Stimulated activated CD4-positive, alpha-beta T cell treated with anti-CD3 and anti-CD28 coated beads, Interleukin-12 subunit alpha, Interleukin-12 subunit beta, amount 100 ng/mL, for 48 hours (primary cell): ENCODE results near the gene DENND1A.

ENCODE experiments used
- DNase-seq, 3 donors: peaks; one replicate each; pipeline ENCODE4 v3.0.0-alpha.2; 2020; ENCODE audit warnings: low read depth in 2 of 3, low spot score in 1 of 3

The DENND1A gene

GRCh38 chr9:123513554-123513953 lies 416.4 kb downstream of the DENND1A start:
- no peak for DNase-seq

DNA sequence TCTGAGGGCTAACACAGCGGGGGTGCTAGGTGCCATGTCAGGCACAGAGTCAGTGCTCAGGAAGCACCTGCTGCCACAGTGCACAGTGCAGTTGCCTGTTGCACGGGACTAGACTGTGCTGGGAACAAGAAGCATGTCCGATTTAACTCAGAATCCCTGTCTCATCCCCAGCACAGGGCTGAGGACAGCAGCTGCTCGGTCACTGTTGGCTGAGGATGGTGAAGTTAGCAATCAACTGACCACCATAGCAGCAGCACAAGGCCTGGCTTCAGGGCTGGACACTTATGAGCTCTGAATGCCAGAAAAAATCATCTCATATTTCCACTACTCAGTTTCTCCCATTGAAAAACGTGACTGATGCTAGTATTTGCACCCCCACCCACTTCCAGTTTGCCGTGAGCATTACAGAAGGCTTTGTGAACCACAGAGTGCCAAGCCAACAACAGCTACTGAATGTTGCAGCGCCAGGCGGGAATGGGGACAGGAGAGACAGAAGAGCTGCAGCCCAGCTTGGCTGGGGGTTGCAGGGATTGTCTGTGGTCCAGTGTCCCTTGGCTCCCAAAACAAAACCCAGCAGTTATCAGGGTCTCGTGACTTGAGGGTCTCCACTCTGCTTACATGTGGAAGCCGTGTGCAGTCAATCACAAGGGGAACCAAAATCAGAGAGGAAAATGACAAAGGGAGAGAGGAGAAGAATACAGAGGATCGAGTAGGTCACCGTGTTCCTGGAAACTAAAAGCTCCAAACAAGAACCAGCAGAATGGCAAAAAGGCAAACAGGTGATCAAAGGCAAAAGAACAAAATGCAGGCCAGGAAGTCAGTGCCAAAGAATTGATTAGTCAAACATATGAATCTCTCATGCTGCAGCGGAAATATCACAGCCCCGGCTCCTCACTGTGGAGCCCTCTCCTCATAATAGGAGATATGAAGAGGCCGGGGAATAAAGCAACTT lies 418.3 kb downstream of the DENND1A start:
- no peak for DNase-seq

DNA sequence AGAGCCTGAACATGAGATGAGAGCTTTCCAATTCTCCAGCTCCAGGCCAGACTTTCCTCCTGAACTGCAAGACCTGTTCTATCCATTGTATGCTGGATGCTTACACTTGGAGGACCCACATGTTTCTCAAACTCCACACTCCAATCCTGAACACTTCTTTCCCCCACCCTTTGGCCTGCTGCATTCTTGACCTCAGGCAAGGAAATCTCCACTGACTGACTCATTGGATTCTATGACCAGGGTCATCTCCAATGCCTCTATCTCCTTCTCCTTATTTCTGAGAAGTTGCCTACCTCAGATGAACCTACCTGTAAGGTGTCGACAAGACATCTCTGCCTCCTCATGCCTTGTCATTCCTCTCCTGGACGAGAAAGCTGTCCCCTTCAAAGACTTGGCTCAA lies 420.3 kb downstream of the DENND1A start:
- DNase-seq, result no peak

- no peak for DNase-seq
These were observed 421.9 kb downstream of the DENND1A start for GRCh38 chr9:123508048-123508447.

- no peak for DNase-seq
These were observed 424.4 kb downstream of the DENND1A start for GRCh38 chr9:123505496-123505895.

DNA sequence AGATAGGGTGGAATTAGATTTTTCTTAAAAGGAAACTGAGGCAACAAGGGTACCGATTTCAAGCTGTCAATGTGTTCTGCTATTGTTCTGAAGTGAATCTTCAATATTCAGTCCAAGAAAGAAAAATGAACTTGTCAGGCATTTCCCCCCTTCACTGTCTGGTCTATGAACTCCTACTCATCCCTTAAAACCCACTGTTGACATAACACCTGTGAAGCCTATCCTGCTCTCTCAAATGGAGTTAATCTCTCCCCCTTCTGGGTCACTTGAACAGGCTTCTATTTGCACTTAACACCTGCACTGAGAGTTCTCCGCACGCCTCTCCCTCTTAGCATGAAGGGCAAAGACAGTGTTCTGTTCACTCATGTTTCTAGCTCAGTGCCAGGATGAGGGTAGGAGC lies 429.6 kb downstream of the DENND1A start:
- no peak for DNase-seq

GRCh38 chr9:123497830-123498229 lies 432.1 kb downstream of the DENND1A start:
- DNase-seq, result no peak

DNA sequence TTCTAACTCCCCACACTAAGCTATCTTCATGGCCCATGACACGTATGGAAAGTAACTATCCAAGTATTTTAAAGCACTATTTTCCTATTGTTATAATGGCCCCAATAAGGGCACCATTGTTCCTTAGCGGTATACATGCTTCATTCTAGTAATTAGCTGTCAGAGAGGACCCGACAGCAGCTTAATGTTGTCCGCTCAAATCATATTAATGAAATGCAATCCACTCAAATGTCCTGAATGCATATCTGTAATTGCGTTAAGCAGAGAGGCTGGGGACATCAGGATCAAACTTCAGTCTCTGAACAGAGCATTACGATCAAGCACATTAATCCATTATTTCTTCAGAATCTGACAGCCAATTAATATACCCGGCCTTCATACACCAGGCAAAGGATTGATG lies 434.2 kb downstream of the DENND1A start:
- no peak for DNase-seq

DNA sequence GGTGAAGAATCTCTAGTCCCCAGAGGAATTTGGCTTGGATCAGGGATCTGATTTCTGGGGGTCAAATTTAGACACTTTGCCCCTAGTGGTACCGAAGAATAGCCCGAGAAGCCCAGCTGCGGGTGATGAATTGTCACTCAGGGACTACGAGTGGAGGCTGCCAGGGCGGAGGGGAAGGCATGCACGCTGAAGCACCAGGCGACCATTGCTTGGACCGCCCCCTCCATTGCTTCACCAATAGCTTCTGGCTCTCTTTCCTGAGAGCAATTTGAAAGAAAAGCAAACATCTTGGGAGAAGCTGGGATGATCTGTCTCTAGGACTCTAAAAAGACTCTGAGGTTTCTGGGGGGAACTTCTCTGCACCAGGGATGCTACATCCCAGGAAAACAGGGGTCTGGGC lies 436.3 kb downstream of the DENND1A start:
- DNase-seq, result no peak

GRCh38 chr9:123490688-123491087 lies 439.2 kb downstream of the DENND1A start:
- no peak for DNase-seq

DNA sequence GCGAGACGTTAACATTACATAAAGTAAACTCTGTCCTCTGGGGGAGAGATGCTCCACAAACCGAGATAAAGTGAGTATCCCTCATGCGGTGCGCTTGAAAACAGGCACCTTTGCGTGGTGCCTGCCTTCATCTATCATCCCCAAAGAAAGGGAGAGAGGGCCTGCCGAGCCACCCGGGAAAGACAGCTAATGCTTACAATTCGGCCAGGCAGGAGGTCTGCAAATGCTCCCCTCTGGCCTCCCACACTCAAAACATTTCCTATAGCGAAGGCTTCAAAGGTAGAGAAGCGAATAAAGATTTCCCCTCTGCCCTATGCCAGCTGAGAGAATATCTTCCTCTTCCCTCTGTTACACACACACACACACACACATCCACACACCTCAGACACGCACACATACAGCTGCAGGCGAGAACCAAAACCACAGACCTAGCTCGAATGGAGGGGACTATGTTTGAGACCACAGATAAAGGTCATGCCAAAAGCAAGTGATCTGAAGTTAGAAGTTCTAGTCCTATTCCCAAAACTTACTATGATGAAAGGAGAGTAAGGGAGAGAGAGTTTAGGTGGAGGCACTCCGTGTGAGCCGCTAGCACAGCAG lies 441.1 kb downstream of the DENND1A start:
- no peak for DNase-seq

DNA sequence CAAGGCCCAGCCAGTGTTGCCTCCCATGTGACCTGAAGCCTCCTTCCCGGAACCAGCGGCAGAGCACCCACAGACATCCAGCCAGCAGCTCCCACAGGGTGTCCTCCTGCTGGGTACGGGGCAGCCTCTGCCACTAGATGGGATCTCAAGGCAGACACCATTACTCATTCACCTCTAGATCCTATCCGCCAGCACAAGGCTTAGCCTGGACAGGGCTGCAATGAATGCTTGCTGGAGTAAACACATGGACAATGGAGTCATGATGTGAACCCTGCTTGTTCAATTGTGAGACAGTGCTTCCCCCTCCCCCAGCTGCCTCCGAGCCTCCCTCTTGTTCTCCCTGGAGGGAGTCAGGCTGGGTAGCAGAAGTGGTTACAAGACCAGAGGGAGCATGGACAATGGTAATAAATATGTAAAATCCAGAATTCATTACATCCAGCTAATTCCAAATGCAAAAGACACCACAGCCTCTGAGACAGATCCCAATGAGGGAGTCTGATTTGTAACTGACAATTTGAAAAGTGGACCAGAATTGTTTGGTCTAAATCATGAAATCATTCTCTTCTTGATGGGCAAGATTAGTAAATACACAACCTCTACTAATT lies 441.9 kb downstream of the DENND1A start:
- DNase-seq, result no peak

DNA sequence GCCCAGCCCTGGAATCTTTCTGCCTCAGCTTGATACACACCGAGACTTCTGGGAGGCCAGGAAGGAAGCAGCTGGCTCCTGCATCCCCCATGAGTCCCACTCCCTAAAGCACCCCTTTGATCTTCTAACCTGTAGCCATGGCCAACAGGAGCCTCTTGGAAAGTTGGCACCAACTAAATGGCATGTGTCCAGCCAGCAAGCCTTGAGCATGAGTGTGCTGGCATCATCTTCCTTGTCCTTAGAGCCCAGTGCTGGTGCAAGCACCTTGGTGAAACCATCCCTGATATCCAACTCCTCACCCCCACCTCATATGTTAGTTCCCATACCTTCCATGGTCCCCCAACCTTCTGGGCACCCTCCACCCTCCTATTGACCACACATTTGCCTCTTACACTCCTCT lies 443.5 kb downstream of the DENND1A start:
- DNase-seq, result no peak

- DNase-seq, result no peak
These were observed 444.7 kb downstream of the DENND1A start for GRCh38 chr9:123485216-123485615.

DNA sequence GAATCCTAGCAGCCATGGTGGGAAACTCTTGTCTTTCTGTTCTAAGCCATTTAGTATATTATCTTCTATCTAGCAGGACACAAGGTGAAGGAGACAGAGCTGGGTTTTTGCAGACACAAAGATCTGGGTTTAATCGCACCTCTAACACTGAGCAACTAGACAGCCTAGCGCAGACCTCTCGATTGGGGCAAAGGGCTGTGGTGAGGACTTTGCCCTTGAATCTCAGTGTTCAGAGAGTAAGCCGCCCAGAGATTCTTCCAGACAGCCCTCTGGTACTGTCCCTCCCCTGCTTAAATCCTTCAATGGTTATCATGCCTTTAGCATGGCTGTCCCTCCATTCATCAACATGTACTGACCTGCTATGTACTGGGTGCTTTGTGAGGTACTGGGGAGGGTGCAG lies 445.8 kb downstream of the DENND1A start:
- no peak for DNase-seq

GRCh38 chr9:123483191-123483803 lies 446.6 kb downstream of the DENND1A start:
- no peak for DNase-seq

DNA sequence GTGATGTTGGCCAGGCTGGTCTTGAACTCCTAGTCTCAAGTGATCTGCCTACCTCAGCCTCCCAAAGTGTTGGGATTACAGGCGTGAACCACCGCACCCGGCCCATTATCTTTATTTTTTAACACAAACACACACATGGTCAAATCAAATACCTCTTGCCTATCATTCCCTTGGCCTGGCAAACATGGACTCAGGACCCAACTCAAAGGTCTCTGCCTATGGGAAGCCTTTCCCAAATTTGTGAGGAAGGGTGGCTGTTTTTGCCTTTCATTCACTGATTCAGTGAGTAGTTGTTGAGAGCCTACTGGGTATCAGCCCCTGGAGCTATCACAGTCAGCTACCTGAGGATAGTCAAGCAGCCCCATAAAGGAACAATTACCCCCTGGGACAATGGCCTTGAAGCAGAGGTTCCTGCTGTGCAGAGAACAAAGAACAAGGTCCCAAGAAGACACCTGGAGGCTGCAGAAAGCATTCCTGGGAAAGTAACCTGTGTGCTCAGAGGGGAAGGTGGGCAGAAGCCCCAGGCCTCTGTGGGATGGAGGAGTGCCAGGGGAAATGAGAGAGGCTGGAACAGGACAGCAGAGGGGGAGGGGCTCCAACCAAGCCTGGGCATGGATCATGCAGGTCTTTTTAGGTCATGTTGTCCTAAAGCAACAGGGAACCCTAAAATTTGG lies 447.5 kb downstream of the DENND1A start:
- no peak for DNase-seq

GRCh38 chr9:123481209-123481865 lies 448.6 kb downstream of the DENND1A start:
- DNase-seq, result no peak

DNA sequence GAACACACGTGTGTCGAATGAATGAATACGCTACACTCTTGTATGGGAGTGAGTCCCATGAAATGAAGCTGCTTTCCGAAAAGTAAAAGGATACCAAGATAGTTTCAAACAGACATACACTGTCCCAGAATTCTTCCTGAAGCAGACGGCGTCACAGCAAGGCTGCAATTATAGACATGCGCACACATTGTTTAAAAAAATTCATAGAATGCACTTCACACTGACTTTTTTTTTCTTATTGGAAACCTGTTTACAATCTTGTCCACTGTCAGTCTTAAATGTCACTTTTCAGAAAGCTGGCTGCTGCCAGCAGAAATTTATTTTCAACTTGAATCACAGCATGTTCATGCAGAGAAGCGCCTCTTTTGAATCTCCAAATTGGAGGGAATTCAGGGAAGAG lies 449.1 kb downstream of the DENND1A start:
- no peak for DNase-seq

DNA sequence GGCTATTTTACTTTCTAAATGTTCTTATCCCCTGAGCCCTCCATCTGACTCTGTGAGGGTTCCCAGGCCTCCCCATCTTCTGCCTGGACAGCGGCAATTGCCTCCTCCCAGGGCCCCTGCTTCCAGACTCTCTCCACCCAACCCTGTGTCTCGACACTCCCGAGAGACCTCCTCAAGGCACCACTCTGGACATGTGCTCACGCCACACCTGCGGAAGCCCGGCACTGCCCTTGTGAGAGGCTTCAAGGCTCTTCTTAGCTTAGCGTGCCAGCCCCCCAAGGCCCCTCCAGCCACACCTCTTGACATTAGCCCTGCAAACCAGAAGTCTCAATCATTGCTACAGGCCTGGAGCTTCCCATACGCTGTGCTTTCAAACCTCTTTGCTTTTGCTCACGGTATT lies 449.8 kb downstream of the DENND1A start:
- no peak for DNase-seq
